HG02798 (cell line): ENCODE results near the gene USP38.
"Not testable (repeated sequence)": the region's sequence is repeated elsewhere in the genome, so short reads cannot be mapped to it uniquely, and the experiment has no call there.

Experiments
- ATAC-seq: cut with Tn5 transposase; IDR thresholded peaks from one replicate; pipeline ENCODE4 v1.9.1; 2021; ENCODE audit warnings: mild to moderate bottlenecking; ENCODE audit not compliant: unreplicated experiment, poor library complexity

The USP38 gene

GRCh38 chr4:143184503-143185252 lies at the start of gene USP38:
TSS of gene USP38 (plus strand) at chr4:143184917. CDS start at chr4:143185451, 534 bp downstream.
- ATAC-seq: peak; percentile 81

- no peak for ATAC-seq
These were observed 49.4 kb upstream of the USP38 start for GRCh38 chr4:143135358-143135757.

GRCh38 chr4:143140696-143141095 lies 44.0 kb upstream of the USP38 start:
- no peak for ATAC-seq

GRCh38 chr4:143148521-143148920 lies 36.2 kb upstream of the USP38 start:
- ATAC-seq: no peak

GRCh38 chr4:143156853-143157252 lies 27.9 kb upstream of the USP38 start:
- ATAC-seq: no peak

- ATAC-seq: no peak
These were observed 21.1 kb upstream of the USP38 start for GRCh38 chr4:143163614-143164013.

- ATAC-seq: not testable (repeated sequence)
These were observed 18.0 kb upstream of the USP38 start for GRCh38 chr4:143166722-143167121.

GRCh38 chr4:143178923-143179322 lies 5.8 kb upstream of the USP38 start:
- no peak for ATAC-seq

- no peak for ATAC-seq
These were observed 1.1 kb upstream of the USP38 start for GRCh38 chr4:143183513-143184216.

GRCh38 chr4:143184217-143184502 lies 557 bp upstream of the USP38 start:
- peak; percentile 27 for ATAC-seq

GRCh38 chr4:143185253-143186107 lies 763 bp downstream of the USP38 start:
- ATAC-seq: peak; percentile 25

GRCh38 chr4:143186212-143186611 lies 1.5 kb downstream of the USP38 start:
- no peak for ATAC-seq

GRCh38 chr4:143186649-143187048 lies 1.9 kb downstream of the USP38 start:
- ATAC-seq: no peak

GRCh38 chr4:143188136-143189088 lies 3.7 kb downstream of the USP38 start:
- no peak for ATAC-seq

- peak; percentile 19 for ATAC-seq
These were observed 4.8 kb downstream of the USP38 start for GRCh38 chr4:143189528-143189927.

GRCh38 chr4:143195581-143195980 lies 10.9 kb downstream of the USP38 start:
- ATAC-seq: no peak

GRCh38 chr4:143196323-143196722 lies 11.6 kb downstream of the USP38 start:
- no peak for ATAC-seq

- ATAC-seq: no peak
These were observed 14.8 kb downstream of the USP38 start for GRCh38 chr4:143199503-143199902.

GRCh38 chr4:143202824-143203223 lies 18.1 kb downstream of the USP38 start:
- ATAC-seq: no peak

GRCh38 chr4:143203577-143203976 lies 18.9 kb downstream of the USP38 start:
- no peak for ATAC-seq
